Parathyroid adenoma (tissue), 2 donors: ENCODE results near the gene TNFRSF8.

Experiments
- H2AFZ ChIP-seq: fragments of 300-600 bp; sonication (generic); one replicate; pipeline ENCODE4 v1.7.0; 2017; ENCODE audit warnings: antibody characterized with exemption, mild to moderate bottlenecking
- H3K27ac ChIP-seq: fragments of 300-600 bp; sonication (generic); one replicate; pipeline ENCODE4 v1.7.0; 2017
- H3K27me3 ChIP-seq: fragments of 300-600 bp; sonication (generic); one replicate; pipeline ENCODE4 v1.7.0; 2017; ENCODE audit warnings: low read length; ENCODE audit not compliant: control insufficient read depth, insufficient read depth
- H3K36me3 ChIP-seq: fragments of 300-600 bp; sonication (generic); one replicate; pipeline ENCODE4 v1.7.0; 2017; ENCODE audit warnings: low read length; ENCODE audit not compliant: control insufficient read depth, insufficient read depth
- H3K4me1 ChIP-seq: fragments of 300-600 bp; sonication (generic); one replicate; pipeline ENCODE4 v1.7.0; 2017; ENCODE audit warnings: control low read depth
- H3K4me2 ChIP-seq: fragments of 300-600 bp; sonication (generic); one replicate; pipeline ENCODE4 v1.7.0; 2017; ENCODE audit warnings: low read length
- H3K4me3 ChIP-seq: fragments of 300-600 bp; sonication (generic); one replicate; pipeline ENCODE4 v1.7.0; 2017; ENCODE audit warnings: low read depth, low read length
- H3K79me2 ChIP-seq: fragments of 300-600 bp; sonication (generic); one replicate; pipeline ENCODE4 v1.7.0; 2017; ENCODE audit warnings: control low read depth
- H3K9ac ChIP-seq: fragments of 300-600 bp; sonication (generic); one replicate; pipeline ENCODE4 v1.7.0; 2017; ENCODE audit warnings: mild to moderate bottlenecking
- H3K9me3 ChIP-seq: fragments of 300-600 bp; sonication (generic); one replicate; pipeline ENCODE4 v1.7.0; 2017; ENCODE audit warnings: low read length; ENCODE audit not compliant: control insufficient read depth
- CTCF ChIP-seq: fragments of 300-600 bp; sonication (generic); IDR thresholded peaks from one replicate; pipeline ENCODE4 v1.7.0; 2017; ENCODE audit warnings: antibody characterized with exemption, mild to moderate bottlenecking
- donor health status: primary hyperparathyroidism.

TNFRSF8 gene

GRCh38 chr1:12114916-12115315, 51.8 kb downstream of the TNFRSF8 start:
- no peaks in the 10 kb centered on the region for H3K36me3 ChIP-seq
- no peaks in the 10 kb centered on the region for H3K4me1 ChIP-seq
- no peaks in the 10 kb centered on the region for H3K27me3 ChIP-seq
- no peaks in the 10 kb centered on the region for H3K79me2 ChIP-seq
- no peaks in the 10 kb centered on the region for H3K9me3 ChIP-seq
- TF ChIP-seq CTCF: no peak
- no peak overlapping the region for H3K27ac ChIP-seq
- no peak overlapping the region for H3K4me3 ChIP-seq
- H3K9ac ChIP-seq: no peak overlapping the region
- H2AFZ ChIP-seq: no peak overlapping the region
- no peak overlapping the region for H3K4me2 ChIP-seq

GRCh38 chr1:12121212-12122003, 58.3 kb downstream of the TNFRSF8 start:
- H3K4me3 ChIP-seq: no peak overlapping the region
- H2AFZ ChIP-seq: no peak overlapping the region
- no peak overlapping the region for H3K9ac ChIP-seq
- no peaks in the 10 kb centered on the region for H3K4me1 ChIP-seq
- H3K9me3 ChIP-seq: no peaks in the 10 kb centered on the region
- H3K4me2 ChIP-seq: no peak overlapping the region
- H3K36me3 ChIP-seq: no peaks in the 10 kb centered on the region
- H3K27me3 ChIP-seq: no peaks in the 10 kb centered on the region
- no peaks in the 10 kb centered on the region for H3K79me2 ChIP-seq
- H3K27ac ChIP-seq: no peak overlapping the region
- TF ChIP-seq CTCF: no peak

- Histone ChIP-seq H2AFZ (no peak overlapping the region), H3K27me3 (no peaks in the 10 kb centered on the region), H3K9ac (no peak overlapping the region), H3K4me2 (no peak overlapping the region), H3K27ac (no peak overlapping the region), H3K36me3 (no peaks in the 10 kb centered on the region), H3K4me1 (no peaks in the 10 kb centered on the region), H3K9me3 (no peaks in the 10 kb centered on the region), H3K4me3 (no peak overlapping the region), H3K79me2 (no peaks in the 10 kb centered on the region)
- no peak for TF ChIP-seq CTCF
These were observed 60.1 kb downstream of the TNFRSF8 start for GRCh38 chr1:12123172-12123571.

- Histone ChIP-seq H2AFZ (no peak overlapping the region), H3K36me3 (no peaks in the 10 kb centered on the region), H3K27ac (no peak overlapping the region), H3K4me2 (no peak overlapping the region), H3K9ac (no peak overlapping the region), H3K79me2 (no peaks in the 10 kb centered on the region), H3K4me1 (no peaks in the 10 kb centered on the region), H3K9me3 (no peaks in the 10 kb centered on the region), H3K4me3 (no peak overlapping the region), H3K27me3 (no peaks in the 10 kb centered on the region)
- peak; percentile 87 for TF ChIP-seq CTCF
These were observed 61.8 kb downstream of the TNFRSF8 start for GRCh38 chr1:12124693-12125421.
